BJ (cell line): Measurements from ENCODE around the gene GRB10. TPM values are rescaled to one million over a fixed set of nuclear protein-coding genes. Genes with fewer than 3 reads are reported as not detected.

Experiments
- CTCF ChIA-PET: fragments of 350-600 bp; formaldehyde crosslinking; extraction: SDS; loops from one replicate; lab custom pipeline; 2021; ENCODE audit warnings: antibody characterized with exemption, inconsistent platforms; lab: Yijun Ruan, JAX
- POLR2A ChIA-PET: fragments of 300-600 bp; sonication (Branson Sonifier 250); formaldehyde crosslinking; extraction: SDS; loops from one replicate; lab custom pipeline; 2021; ENCODE audit warnings: antibody characterized with exemption; lab: Charles Lee
- DNase-seq: peaks from one replicate; pipeline ENCODE4 v3.0.0-alpha.2; 2011; ENCODE audit warnings: low read depth
- H3K27me3 ChIP-seq: 2 replicates; pipeline ENCODE4 v1.6.0; 2011; ENCODE audit warnings: low read length; ENCODE audit not compliant: control insufficient read depth, insufficient read depth
- H3K36me3 ChIP-seq: 2 replicates; pipeline ENCODE4 v1.5.1; 2011; ENCODE audit warnings: low read length; ENCODE audit not compliant: control insufficient read depth, insufficient read depth
- H3K4me3 ChIP-seq: 2 replicates; pipeline ENCODE4 v1.5.1; 2011; ENCODE audit warnings: low read depth, mild to moderate bottlenecking, control low read depth, low read length
- polyA plus RNA-seq: library from polyadenylated mRNA; depleted of rRNA; stranded (reverse); fragments of >200 nt; gene quantifications from 2 replicates; pipeline ENCODE4 v1.2.3, GENCODE V29; 2011
- TF ChIP-seq, protein P1 (sequence below): IDR thresholded peaks from 2 replicates; pipeline ENCODE4 v1.5.1; 2011; ENCODE audit warnings: low read depth, mild to moderate bottlenecking, control low read depth, inconsistent platforms, low read length, moderate library complexity; ENCODE audit not compliant: insufficient read depth

The GRB10 gene
- polyA plus RNA-seq, 1 experiment: 8.5 TPM

DNA sequence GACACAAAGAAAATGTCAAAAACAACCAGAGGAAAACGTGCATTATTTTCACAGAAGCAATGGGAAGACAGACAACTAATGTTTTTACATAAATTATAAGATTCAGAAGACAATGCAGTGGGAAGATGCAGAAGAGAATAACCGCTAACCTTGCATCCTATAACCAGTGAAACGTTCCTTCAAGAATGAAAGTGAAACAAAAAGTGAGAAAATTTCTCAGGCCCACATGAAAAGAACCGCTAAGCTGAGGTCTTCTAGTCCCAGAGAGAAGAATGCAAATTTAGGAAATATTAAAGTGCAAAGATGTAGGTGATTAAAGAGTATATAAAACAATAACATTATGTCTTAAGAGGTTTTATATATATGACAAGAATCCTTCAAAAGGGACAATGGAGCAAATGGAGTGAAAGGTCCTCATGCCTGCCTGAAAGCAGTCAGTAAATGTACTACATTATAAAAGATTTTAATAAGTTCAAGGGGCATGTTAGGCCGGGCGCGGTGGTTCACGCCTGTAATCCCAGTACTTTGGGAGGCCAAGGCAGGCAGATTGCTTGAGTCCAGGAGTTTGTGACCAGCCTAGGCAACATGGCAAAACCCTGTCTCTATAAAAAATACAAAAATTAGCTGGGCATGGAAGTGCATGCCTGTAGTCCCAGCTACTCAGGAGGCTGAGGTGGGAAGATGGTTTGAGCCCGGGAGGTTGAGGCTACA, 174.3 kb downstream of the GRB10 start:
- DNase-seq: no peak
- CTCF ChIA-PET: interaction anchor here (1.0 to 1.2 kb wide), 2 partner anchors 11 to 141 kb away, joined by 3 to 4 read pairs; no protein-coding TSS in a partner anchor
- POLR2A ChIA-PET: no interaction called here
- TF ChIP-seq, protein P1, sequence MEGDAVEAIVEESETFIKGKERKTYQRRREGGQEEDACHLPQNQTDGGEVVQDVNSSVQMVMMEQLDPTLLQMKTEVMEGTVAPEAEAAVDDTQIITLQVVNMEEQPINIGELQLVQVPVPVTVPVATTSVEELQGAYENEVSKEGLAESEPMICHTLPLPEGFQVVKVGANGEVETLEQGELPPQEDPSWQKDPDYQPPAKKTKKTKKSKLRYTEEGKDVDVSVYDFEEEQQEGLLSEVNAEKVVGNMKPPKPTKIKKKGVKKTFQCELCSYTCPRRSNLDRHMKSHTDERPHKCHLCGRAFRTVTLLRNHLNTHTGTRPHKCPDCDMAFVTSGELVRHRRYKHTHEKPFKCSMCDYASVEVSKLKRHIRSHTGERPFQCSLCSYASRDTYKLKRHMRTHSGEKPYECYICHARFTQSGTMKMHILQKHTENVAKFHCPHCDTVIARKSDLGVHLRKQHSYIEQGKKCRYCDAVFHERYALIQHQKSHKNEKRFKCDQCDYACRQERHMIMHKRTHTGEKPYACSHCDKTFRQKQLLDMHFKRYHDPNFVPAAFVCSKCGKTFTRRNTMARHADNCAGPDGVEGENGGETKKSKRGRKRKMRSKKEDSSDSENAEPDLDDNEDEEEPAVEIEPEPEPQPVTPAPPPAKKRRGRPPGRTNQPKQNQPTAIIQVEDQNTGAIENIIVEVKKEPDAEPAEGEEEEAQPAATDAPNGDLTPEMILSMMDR: no peak
- Histone ChIP-seq H3K4me3 (no peak overlapping the region), H3K27me3 (no peaks in the 10 kb centered on the region), H3K36me3 (peaks cover 20% of the 10 kb centered on the region)

DNA sequence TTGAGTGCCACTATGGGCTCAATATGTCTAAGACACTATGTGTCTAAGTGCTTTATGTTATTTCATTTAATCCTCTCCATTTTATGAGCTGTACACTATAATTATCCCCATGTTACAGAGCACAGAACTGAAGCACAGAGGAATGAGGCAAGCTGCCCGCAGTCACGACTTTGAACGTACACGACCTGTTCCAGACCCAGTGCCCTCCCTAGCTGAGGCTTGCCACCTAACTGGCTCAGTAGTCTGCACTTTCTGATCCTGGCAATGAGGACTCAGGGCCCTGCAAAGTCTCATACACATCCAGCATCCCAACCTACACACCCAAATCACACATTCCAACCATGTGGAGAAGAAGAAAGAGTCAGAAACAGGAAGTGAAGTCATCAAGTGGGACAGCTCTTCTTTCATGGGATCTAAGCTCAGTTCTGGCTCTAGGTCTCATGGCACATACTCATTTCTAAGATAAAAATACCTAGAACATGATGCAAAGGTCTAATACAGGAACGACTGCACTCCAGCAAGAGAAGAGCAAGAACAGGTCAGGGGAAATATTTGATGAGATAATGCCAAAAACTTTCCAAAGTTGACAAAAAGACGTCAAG, 175.1 kb downstream of the GRB10 start:
- DNase-seq: no peak
- ChIA-PET CTCF (interaction anchor here (1.0 to 1.2 kb wide), 2 partner anchors 140 kb away, joined by 3 read pairs; no protein-coding TSS in a partner anchor), POLR2A (no interaction called here)
- Histone ChIP-seq H3K4me3 (no peak overlapping the region), H3K36me3 (peaks cover 21% of the 10 kb centered on the region), H3K27me3 (no peaks in the 10 kb centered on the region)
- TF ChIP-seq, protein P1: no peak

DNA sequence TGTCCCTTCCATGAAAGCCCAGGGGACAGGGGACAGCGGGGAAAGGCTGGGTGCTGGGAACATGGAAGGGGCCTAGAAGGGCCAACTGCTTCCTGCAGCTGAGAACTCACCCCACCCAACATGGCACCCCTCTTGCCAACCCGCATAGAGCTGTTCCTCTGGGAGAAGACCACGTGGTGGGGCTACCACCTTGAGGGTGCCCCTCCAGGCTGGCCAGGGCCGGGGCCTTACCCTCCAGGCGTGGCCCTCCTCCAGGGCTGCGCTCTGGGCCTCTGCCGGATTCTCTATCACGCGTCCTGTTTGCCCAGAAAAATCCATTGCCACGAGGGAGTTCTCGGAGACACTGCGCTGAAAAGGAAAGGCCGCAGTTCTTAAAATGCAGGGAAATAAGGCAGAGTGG, 177.6 kb downstream of the GRB10 start:
- ChIA-PET CTCF (no interaction called here), POLR2A (no interaction called here)
- no peak overlapping the region for H3K4me3 ChIP-seq
- DNase-seq: no peak
- H3K36me3 ChIP-seq: peaks cover 21% of the 10 kb centered on the region
- no peaks in the 10 kb centered on the region for H3K27me3 ChIP-seq
- TF ChIP-seq, protein P1: no peak

DNA sequence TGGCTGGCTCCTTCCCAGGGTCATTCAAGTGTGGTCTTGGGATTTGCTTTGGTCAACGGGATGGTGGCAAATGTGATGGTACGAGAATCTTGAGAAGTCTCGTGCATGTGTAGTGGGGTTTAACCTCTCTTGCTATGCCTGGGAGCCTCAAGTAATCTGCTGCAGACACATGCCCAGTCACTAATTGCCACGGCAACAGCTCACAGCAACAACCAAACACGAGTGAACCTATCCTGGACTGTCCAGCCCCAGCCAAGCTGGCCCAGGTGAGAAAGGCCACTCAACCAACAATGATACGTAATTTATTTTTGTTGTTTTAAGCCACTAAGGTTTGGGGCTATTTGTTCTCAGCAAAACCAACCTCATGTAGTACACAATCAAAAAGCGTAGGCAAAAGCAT, 179.4 kb downstream of the GRB10 start:
- Histone ChIP-seq H3K4me3 (no peak overlapping the region), H3K36me3 (peaks cover 23% of the 10 kb centered on the region), H3K27me3 (no peaks in the 10 kb centered on the region)
- DNase-seq: no peak
- CTCF ChIA-PET: interaction anchor here (1.1 to 1.2 kb wide), 2 partner anchors 9 to 537 kb away, joined by 3 read pairs; no protein-coding TSS in a partner anchor
- TF ChIP-seq, protein P1: no peak
- POLR2A ChIA-PET: no interaction called here

DNA sequence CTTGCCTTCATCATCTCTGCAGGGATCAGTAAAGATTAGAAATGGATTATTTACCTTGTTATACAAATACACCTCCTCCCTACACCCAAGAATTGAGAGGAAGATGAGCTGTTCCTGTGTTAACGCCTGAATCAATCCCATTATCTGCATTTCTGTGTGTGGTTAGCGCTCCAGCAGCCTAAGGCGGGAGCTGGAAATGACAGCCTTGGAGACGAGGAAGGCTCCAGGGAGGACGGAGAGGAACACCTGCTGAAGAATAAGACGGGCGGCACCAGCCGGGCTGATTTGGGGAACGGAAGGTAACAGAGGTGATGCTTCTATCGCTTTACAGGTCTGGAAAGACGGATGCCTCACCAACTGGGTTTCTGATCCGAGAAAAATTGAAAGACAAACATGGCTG, 183.3 kb downstream of the GRB10 start:
- POLR2A ChIA-PET: no interaction called here
- TF ChIP-seq, protein P1: no peak
- Histone ChIP-seq H3K4me3 (no peak overlapping the region), H3K36me3 (peaks cover 9% of the 10 kb centered on the region; the same call in 1 of the 2 replicates), H3K27me3 (no peaks in the 10 kb centered on the region)
- CTCF ChIA-PET: interaction anchor here (0.6 to 1.5 kb wide), 2 partner anchors 9 to 131 kb away, joined by 3 to 5 read pairs; no protein-coding TSS in a partner anchor
- DNase-seq: no peak
